ENCODE data around the gene MAPK7. TPM values are rescaled to one million over a fixed set of nuclear protein-coding genes. Genes with fewer than 3 reads are reported as not detected.

Gene MAPK7
- total and polyA plus RNA-seq, 10 of the 15 experiments (the other 5 are each of a cell fraction or from before 2014, with no cell fraction given), result 0.37 to 13.5 (median 5.6) TPM

DNA sequence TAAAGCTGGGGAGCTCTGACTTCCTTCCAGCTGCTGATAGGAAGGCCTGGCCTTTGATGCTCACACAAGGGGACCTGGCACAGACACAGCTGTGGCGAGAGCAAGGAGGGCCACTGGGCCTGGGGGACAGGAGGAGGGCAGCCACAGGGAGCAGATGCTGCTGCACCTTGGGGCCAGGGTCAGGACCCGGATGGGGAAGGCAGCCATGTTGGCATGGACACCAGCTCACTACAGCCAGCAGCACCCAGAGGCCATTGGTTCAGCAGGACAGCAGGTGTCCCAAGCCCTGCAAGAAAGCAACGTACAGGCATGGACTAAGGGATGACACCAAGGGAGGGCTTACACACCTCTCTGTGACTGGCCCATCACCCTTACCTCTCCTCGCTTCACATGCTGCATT is 24.7 kb downstream of the MAPK7 start:
- ChIA-PET POLR2A (no interaction called here), SMC1A (ENCODE audit: uncharacterized antibody, unreplicated experiment) (interaction anchor here (1.0 kb wide), 1 partner anchor 25 kb away, joined by 4 read pairs; the partner anchor contains the start of gene MAPK7), RAD21 (ENCODE audit: unreplicated experiment) (interaction anchor here (1.1 kb wide), 1 partner anchor 40 kb away, joined by 4 read pairs; the partner anchor contains the start of gene B9D1), CTCF (no interaction called here)
- ATAC-seq (no peak), FAIRE-seq (no peak), DNase-seq (ENCODE audit: low read depth, low spot score) (no peak)
- H2AFZ ChIP-seq (ENCODE audit: control insufficient read depth, low read depth, low read length), result no peak overlapping the region
- no peak overlapping the region for H3K9ac ChIP-seq (ENCODE audit: control insufficient read depth, insufficient read depth, low read length)
- intact Hi-C loops (cut with micrococcal nuclease; ENCODE audit: unreplicated experiment) (no loop called here), in situ Hi-C loops (cut with MboI) (no loop called here)
- H3K36me3 ChIP-seq (ENCODE audit: control insufficient read depth in 2 of 2, insufficient read depth in 2 of 2, low read length in 1 of 2), result no peaks in the 10 kb centered on the region
- WGBS (ENCODE audit: insufficient coverage, insufficient replicate concordance, low lambda C conversion rate, missing lambda C conversion rate), result 10% methylated on average over 4 of the region's 4 CpGs
- no peaks in the 10 kb centered on the region for H3K9me3 ChIP-seq (replicated peaks; ENCODE audit: control insufficient read depth, insufficient read depth, low read length)
- TF ChIP-seq, protein P1, sequence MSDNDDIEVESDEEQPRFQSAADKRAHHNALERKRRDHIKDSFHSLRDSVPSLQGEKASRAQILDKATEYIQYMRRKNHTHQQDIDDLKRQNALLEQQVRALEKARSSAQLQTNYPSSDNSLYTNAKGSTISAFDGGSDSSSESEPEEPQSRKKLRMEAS (IDR thresholded peaks at IDR 0.05; ENCODE audit: low read depth, low read length), result no peak
- TF ChIP-seq STAT1 (conservative IDR thresholded peaks at IDR 0.05) (no peak), KLF5 (IDR thresholded peaks at IDR 0.05; ENCODE audit: partially characterized antibody) (no peak), GATAD2B (conservative IDR thresholded peaks at IDR 0.05; ENCODE audit: low read depth) (no peak), MTA2 (IDR thresholded peaks at IDR 0.05; ENCODE audit: low read depth) (no peak), MYC (IDR thresholded peaks at IDR 0.05; ENCODE audit: insufficient read depth, insufficient read length, insufficient replicate concordance, low read length, severe bottlenecking) (no peak), CREM (IDR thresholded peaks at IDR 0.05; ENCODE audit: low read depth) (no peak), ZNF24 (IDR thresholded peaks at IDR 0.05) (no peak), EP300 (IDR thresholded peaks at IDR 0.05; ENCODE audit: borderline replicate concordance in 1 of 2, control insufficient read depth in 1 of 2, low read depth in 2 of 2, low read length in 2 of 2) (no peak), TCF7 (IDR thresholded peaks at IDR 0.05; ENCODE audit: borderline replicate concordance) (no peak), ZNF384 (IDR thresholded peaks at IDR 0.05; ENCODE audit: borderline replicate concordance, low read depth, low read length) (no peak), CEBPB (IDR thresholded peaks at IDR 0.05; ENCODE audit: borderline replicate concordance in 1 of 2, low read depth in 2 of 2, low read length in 2 of 2) (no peak), ZBTB33 (IDR thresholded peaks at IDR 0.05) (no peak), RB1 (IDR thresholded peaks at IDR 0.05; ENCODE audit: borderline replicate concordance) (no peak)
- TF ChIP-seq, protein P2, sequence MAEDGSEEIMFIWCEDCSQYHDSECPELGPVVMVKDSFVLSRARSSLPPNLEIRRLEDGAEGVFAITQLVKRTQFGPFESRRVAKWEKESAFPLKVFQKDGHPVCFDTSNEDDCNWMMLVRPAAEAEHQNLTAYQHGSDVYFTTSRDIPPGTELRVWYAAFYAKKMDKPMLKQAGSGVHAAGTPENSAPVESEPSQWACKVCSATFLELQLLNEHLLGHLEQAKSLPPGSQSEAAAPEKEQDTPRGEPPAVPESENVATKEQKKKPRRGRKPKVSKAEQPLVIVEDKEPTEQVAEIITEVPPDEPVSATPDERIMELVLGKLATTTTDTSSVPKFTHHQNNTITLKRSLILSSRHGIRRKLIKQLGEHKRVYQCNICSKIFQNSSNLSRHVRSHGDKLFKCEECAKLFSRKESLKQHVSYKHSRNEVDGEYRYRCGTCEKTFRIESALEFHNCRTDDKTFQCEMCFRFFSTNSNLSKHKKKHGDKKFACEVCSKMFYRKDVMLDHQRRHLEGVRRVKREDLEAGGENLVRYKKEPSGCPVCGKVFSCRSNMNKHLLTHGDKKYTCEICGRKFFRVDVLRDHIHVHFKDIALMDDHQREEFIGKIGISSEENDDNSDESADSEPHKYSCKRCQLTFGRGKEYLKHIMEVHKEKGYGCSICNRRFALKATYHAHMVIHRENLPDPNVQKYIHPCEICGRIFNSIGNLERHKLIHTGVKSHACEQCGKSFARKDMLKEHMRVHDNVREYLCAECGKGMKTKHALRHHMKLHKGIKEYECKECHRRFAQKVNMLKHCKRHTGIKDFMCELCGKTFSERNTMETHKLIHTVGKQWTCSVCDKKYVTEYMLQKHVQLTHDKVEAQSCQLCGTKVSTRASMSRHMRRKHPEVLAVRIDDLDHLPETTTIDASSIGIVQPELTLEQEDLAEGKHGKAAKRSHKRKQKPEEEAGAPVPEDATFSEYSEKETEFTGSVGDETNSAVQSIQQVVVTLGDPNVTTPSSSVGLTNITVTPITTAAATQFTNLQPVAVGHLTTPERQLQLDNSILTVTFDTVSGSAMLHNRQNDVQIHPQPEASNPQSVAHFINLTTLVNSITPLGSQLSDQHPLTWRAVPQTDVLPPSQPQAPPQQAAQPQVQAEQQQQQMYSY (CRISPR knock-in tag; IDR thresholded peaks at IDR 0.05), result no peak
- no peaks in the 10 kb centered on the region for H4K20me1 ChIP-seq (ENCODE audit: control insufficient read depth, insufficient read depth)
- no peak overlapping the region for H3K4me2 ChIP-seq (ENCODE audit: control insufficient read depth, insufficient read depth)
- no peaks in the 10 kb centered on the region for H3K4me1 ChIP-seq (ENCODE audit: control insufficient read depth, insufficient read depth, low read length)
- no peak overlapping the region for H3K27ac ChIP-seq (ENCODE audit: control insufficient read depth, insufficient read depth)
- BruUV-seq (replicated peaks), result no TSS peak
- no peaks in the 10 kb centered on the region; a peak in 1 of 4 replicates for H3K27me3 ChIP-seq (replicated peaks in 1 of 2; ENCODE audit: control insufficient read depth in 2 of 2, insufficient read depth in 2 of 2, low read length in 1 of 2)
- H3K4me3 ChIP-seq, result no peak overlapping the region
- H3K79me2 ChIP-seq (ENCODE audit: control insufficient read depth, insufficient read depth, low read length), result no peaks in the 10 kb centered on the region
